HG02759 (cell line): ENCODE data around the gene RUNDC1.
"Not testable (repeated sequence)": the region's sequence is repeated elsewhere in the genome, so short reads cannot be mapped to it uniquely, and the experiment has no call there.

ENCODE experiments used
- ATAC-seq: cut with Tn5 transposase; IDR thresholded peaks from one replicate; pipeline ENCODE4 v1.9.1; 2021; ENCODE audit warnings: mild to moderate bottlenecking, moderate library complexity; ENCODE audit not compliant: unreplicated experiment

The RUNDC1 gene

DNA sequence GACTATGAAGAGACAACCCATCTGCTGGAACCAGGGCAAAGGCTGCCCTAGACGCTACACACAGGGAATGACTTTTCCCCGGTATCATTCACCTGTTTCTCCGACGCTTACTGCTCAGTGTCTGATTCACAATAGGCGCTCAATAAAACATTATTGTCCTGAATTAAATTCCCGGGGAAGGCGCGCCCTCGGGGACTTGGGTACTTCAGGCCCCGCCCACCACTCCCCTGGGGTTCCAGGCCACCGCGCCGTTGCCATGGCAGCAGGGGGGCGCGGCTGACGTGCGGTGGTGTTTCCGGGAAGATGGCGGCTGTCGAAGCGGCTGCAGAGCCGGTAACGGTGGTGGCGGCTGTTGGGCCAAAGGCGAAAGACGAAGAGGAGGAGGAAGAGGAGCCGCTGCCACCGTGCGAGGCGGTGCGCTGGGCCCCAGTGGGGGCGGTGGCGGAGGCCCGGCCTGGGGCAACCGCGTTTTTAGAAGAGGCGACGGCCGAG is at the start of gene RUNDC1:
Gene RUNDC1, plus strand, starts transcription at position 292 of the 492 bp plus-strand sequence. Its CDS starts 12 bp downstream, at position 304.
- peak; percentile 81 for ATAC-seq

- ATAC-seq: no peak
Measured at GRCh38 chr17:42937712-42938596, 42.4 kb upstream of the RUNDC1 start.

DNA sequence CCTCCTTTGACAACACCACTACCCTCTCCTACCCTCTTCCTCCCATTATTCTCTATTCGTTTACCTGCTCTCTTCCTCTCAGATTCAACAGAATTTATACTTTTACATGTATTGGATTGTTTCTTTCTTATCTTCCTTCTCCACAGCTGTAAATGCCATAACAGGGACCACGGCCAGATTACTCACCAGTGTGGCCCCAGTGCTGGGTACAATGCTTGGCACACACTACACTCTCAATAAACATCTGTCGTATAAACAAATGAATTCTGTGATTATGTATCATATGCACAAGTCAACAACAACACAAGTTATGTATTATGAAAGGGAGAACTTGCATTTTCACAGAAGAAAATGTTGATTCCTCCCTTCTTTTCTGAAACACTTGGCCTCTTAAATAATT is 36.2 kb upstream of the RUNDC1 start:
- no peak for ATAC-seq

DNA sequence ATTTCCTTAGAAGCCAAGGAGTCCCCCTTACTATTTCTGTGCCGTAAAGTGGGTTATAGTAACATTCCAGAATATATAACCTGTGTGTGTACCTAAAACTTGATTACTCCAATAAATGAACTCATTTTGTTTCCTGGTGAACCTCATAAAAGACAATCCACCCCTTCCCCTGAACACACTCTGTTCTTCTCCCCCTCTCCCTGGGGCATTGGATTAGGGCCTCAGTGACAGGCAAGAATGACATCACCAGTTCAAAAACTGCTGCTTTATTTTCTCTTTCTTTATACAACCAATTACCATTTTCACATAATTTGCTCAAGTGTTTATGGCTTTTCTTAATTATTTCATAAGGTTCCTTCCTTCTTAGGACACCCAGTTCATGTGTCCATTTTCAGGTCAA is 33.6 kb upstream of the RUNDC1 start:
- no peak for ATAC-seq

- ATAC-seq: no peak
Measured at GRCh38 chr17:42950044-42950783, 30.2 kb upstream of the RUNDC1 start.

DNA sequence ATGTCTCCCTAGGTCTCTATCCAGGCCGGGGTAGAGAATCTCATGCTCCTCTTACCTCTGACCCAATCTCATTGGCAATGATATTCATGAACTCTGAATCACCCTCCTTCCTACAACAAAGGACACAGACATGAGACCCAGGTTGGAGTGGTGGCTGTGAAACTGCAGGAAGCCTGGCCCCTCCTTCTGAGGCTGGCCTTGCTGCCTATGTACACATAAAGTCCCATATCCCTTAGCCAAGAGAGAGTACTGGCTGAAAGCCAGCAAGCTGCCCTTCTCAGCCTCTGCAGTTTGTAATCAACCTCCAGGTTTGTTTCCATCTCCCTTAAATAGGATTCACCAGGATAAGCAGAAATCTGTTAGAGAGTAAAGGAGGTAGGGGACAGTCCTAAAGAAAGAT is 26.7 kb upstream of the RUNDC1 start:
- no peak for ATAC-seq

- peak; percentile 92 for ATAC-seq
Measured at GRCh38 chr17:42964161-42964932, 16.0 kb upstream of the RUNDC1 start, which contains the start of gene AARSD1. Gene AARSD1, minus strand, starts transcription at chr17:42964454. Its CDS starts 14 bp downstream, at chr17:42964440.

GRCh38 chr17:42967925-42968324 is 12.4 kb upstream of the RUNDC1 start:
- no peak for ATAC-seq

DNA sequence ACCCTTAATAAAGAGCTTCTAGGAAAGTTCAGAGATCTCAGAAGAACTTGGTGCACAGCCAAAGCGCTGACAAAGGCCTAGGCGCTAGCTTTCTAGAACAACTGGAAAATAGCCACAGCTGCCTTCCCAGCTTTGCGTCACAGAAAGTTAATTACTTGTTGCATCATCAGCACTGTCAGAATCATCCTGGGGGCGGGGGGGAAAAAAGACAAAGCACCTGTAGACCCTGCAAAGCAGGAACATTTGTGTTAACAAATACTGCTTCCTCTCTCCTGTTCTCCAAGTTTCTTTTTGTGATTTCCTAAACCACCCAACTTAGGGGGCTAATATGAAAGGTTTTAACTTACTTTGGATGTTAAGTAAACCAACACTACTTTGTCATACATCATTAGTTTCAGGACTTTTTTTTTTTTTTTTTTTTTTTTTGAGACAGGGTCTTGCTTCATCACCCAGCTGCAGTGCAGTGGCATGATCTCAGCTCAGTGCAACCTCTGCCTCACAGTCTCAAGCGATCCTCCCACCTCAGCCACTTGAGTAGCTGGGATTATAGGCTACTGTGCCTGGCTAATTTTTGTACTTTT is 11.3 kb upstream of the RUNDC1 start:
- ATAC-seq: no peak

DNA sequence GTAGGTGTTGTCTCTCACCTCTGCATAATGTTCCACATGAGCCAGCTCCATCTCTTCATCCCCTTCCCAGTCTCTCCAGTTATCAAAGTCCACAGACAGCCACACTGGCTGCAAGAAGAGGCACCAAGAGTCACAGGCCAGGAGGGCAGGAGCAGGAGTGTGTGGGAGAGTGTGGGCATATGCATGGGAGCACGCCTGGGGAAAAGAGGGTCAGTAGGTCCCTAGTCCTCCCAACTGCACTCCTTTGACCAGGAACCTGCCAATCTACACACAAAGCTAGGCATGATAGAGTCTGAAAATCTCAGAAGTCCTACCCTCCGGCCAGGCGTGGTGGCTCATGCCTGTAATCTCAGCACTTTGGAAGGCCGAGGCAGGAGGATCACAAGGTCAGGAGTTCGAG is 8.8 kb upstream of the RUNDC1 start:
- no peak for ATAC-seq

DNA sequence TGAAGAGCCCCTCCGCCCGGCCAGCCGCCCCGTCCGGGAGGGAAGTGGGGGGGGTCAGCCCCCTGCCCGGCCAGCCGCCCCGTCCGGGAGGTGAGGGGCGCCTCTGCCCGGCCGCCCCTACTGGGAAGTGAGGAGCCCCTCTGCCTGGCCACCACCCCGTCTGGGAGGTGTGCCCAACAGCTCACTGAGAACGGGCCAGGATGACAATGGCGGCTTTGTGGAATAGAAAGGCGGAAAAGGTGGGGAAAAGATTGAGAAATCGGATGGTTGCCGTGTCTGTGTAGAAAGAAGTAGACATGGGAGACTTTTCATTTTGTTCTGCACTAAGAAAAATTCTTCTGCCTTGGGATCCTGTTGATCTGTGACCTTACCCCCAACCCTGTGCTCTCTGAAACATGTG is 7.0 kb upstream of the RUNDC1 start:
- not testable (repeated sequence) for ATAC-seq

GRCh38 chr17:42975265-42975664 is 5.1 kb upstream of the RUNDC1 start:
- no peak for ATAC-seq

DNA sequence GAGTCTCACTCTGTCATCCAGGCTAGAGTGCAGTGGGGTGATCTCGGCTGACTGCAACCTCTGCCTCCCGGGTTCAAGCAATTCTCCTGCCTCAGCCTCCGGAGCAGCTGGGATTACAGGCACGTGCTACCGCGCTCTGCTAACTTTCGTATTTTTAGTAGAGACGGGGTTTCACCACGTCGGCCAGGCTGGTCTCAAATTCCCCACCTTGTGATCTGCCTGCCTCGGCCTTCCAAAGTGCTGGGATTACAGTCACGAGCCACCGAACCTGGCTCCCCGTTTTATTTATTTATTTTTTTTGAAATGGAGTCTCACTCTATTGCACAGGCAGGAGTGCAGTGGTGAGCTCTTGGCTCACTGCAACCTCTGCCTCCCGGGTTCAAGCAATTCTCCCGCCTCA is 4.7 kb upstream of the RUNDC1 start:
- not testable (repeated sequence) for ATAC-seq

- ATAC-seq: peak; percentile 34
Measured at GRCh38 chr17:42979511-42980273, 673 bp upstream of the RUNDC1 start, which contains the start of gene PTGES3L. Gene PTGES3L, minus strand, starts transcription at chr17:42980080. Its CDS starts 27 bp downstream, at chr17:42980053.

- peak; percentile 59 for ATAC-seq
Measured at GRCh38 chr17:42980766-42981397, 517 bp downstream of the RUNDC1 start.

- ATAC-seq: no peak
Measured at GRCh38 chr17:42982266-42982665, 1.9 kb downstream of the RUNDC1 start.

DNA sequence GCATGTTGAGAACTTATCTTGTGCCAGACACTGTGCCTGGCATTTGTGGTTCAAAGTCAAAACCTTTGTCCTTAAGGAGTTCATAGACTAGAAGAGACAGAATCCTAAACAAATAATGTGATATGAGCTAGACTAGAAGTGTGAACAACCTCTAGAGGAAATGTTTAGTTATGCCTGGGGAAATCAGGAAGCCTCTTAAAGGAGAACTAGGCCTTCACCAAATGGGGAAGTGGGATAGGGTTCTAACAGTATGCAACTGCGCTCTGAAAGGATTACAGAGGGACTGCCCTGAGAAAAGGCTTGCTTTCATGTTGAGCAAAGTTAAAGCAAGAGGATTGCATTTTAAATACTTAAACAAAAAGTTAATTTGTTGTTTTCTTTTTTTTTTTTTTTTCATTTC is 4.9 kb downstream of the RUNDC1 start:
- ATAC-seq: peak; percentile 37

DNA sequence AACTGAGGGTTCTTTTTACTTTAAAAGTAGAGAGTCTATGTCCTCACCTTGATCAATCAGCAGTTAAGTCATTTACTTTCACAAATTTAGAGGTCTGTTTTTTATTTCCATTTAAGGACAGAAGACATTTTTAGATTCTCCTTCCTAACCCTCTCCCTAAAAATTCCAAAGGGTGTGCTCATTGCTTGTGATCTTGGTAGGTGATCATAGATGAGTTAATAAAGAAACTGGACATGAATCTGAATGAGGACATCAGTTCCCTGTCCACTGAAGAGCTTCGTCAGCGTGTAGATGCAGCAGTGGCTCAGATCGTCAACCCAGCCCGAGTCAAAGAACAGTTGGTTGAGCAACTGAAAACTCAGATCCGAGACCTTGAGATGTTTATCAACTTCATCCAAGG is 8.8 kb downstream of the RUNDC1 start:
- no peak for ATAC-seq
